ENCODE measurements around the gene KRT31.

- TF ChIP-seq TAF1 (IDR thresholded peaks at IDR 0.05; ENCODE audit: borderline replicate concordance, low read depth, low read length) (no peak), NFIC (IDR thresholded peaks at IDR 0.05; ENCODE audit: borderline replicate concordance) (no peak), CTCF (IDR thresholded peaks at IDR 0.05) (no peak), USF2 (IDR thresholded peaks at IDR 0.05; ENCODE audit: borderline replicate concordance, low read depth, low read length) (no peak), RFX5 (IDR thresholded peaks at IDR 0.05; ENCODE audit: low read length) (no peak), RCOR1 (IDR thresholded peaks at IDR 0.05; ENCODE audit: low read length) (no peak)
Observed at GRCh38 chr17:41369713-41370112, 27.7 kb downstream of the KRT31 start, which contains the start of gene KRT33B.
